K562 (cell line): ENCODE results near the gene GALP. TPM values are rescaled to one million over a fixed set of nuclear protein-coding genes. Genes with fewer than 3 reads are reported as not detected.

Source experiments
- BACH1 ChIP-seq: fragments of 200-800 bp; sonication (Bioruptor generic); IDR thresholded peaks from 2 replicates; pipeline ENCODE4 v1.6.1; 2016; ENCODE audit warnings: missing genetic modification characterization, missing compliant biosample characterization
- CHAMP1 ChIP-seq: fragments of 450-650 bp; IDR thresholded peaks from 2 replicates; pipeline ENCODE4 v1.6.1; 2016; ENCODE audit warnings: mild to moderate bottlenecking
- CXXC5 ChIP-seq: fragments of 250-450 bp; sonication (Bioruptor Pico); IDR thresholded peaks from 2 replicates; pipeline ENCODE4 v1.8.0; 2022; ENCODE audit warnings: inconsistent platforms, mild to moderate bottlenecking, moderate library complexity
- DDX20 ChIP-seq: fragments of 450-650 bp; IDR thresholded peaks from 2 replicates; pipeline ENCODE4 v1.6.1; 2016; ENCODE audit warnings: missing genetic modification characterization, low read depth, mild to moderate bottlenecking, missing compliant biosample characterization, moderate library complexity
- DLX4 ChIP-seq: fragments of 250-450 bp; sonication (Bioruptor Pico); IDR thresholded peaks from 2 replicates; pipeline ENCODE4 v1.6.1; 2021; ENCODE audit warnings: mild to moderate bottlenecking
- ERF ChIP-seq: fragments of 450-650 bp; formaldehyde crosslinking; IDR thresholded peaks from 2 replicates; pipeline ENCODE4 v1.4.0; 2020; ENCODE audit warnings: mild to moderate bottlenecking, mixed read lengths
- HNRNPH1 ChIP-seq: fragments of 200-400 bp; formaldehyde crosslinking; optimal IDR thresholded peaks from 2 replicates; pipeline ENCODE3; 2017; ENCODE audit warnings: low read depth, mild to moderate bottlenecking, low read length, moderate library complexity
- KAT2B ChIP-seq: IDR thresholded peaks from one replicate; pipeline ENCODE4 v1.6.1; 2012; ENCODE audit warnings: low read depth, mild to moderate bottlenecking, control low read depth, inconsistent platforms, low read length, moderate library complexity
- KLF6 ChIP-seq: fragments of 250-450 bp; sonication (Bioruptor Pico); IDR thresholded peaks from 2 replicates; pipeline ENCODE4 v1.4.0; 2020; ENCODE audit warnings: mild to moderate bottlenecking, moderate library complexity, borderline replicate concordance
- MAFK ChIP-seq: IDR thresholded peaks from 2 replicates; pipeline ENCODE4 v1.6.1; 2011; ENCODE audit warnings: low read length, improper control_type of control experiment
- MEF2D ChIP-seq: conservative IDR thresholded peaks from 2 replicates; pipeline ENCODE4 v1.6.1; 2016; ENCODE audit warnings: low read depth, missing genetic modification characterization, missing compliant biosample characterization
- PTRF ChIP-seq: fragments of 450-650 bp; IDR thresholded peaks from 2 replicates; pipeline ENCODE4 v1.6.1; 2016; ENCODE audit warnings: mild to moderate bottlenecking, missing genetic modification characterization, missing compliant biosample characterization
- PURB ChIP-seq: sonication (generic); formaldehyde crosslinking; IDR thresholded peaks from 2 replicates; pipeline ENCODE4 v1.9.0; 2021; ENCODE audit warnings: low read depth, mild to moderate bottlenecking, missing genetic modification reagents
- RFX1 ChIP-seq: fragments of 450-650 bp; IDR thresholded peaks from 2 replicates; pipeline ENCODE4 v1.6.1; 2016; ENCODE audit warnings: mild to moderate bottlenecking, moderate library complexity
- SMAD2 ChIP-seq: fragments of 150-350 bp; IDR thresholded peaks from 2 replicates; pipeline ENCODE4 v1.6.1; 2014; ENCODE audit warnings: low read depth, mild to moderate bottlenecking, low read length
- TAF7 ChIP-seq: fragments of 450-650 bp; IDR thresholded peaks from 2 replicates; pipeline ENCODE4 v1.6.1; 2016; ENCODE audit warnings: missing genetic modification characterization, missing compliant biosample characterization
- TCF7L2 ChIP-seq: fragments of 150-350 bp; IDR thresholded peaks from 2 replicates; pipeline ENCODE4 v1.6.1; 2016; ENCODE audit warnings: low read depth, mild to moderate bottlenecking, low read length, moderate library complexity
- TSC22D4 ChIP-seq: fragments of 450-650 bp; IDR thresholded peaks from 2 replicates; pipeline ENCODE4 v1.6.1; 2016; ENCODE audit warnings: missing genetic modification characterization, missing biosample characterization, control low read depth
- USF2 ChIP-seq: sonication (generic); formaldehyde crosslinking; IDR thresholded peaks from 2 replicates; pipeline ENCODE4 v1.5.0; 2020; ENCODE audit warnings: missing genetic modification reagents
- XRCC3 ChIP-seq: fragments of 450-650 bp; IDR thresholded peaks from 2 replicates; pipeline ENCODE4 v1.6.1; 2017; ENCODE audit warnings: mild to moderate bottlenecking, moderate library complexity
- ZEB2 ChIP-seq: fragments of 450-650 bp; IDR thresholded peaks from 2 replicates; pipeline ENCODE4 v1.6.1; 2016
- ZNF263 ChIP-seq: sonication (generic); formaldehyde crosslinking; IDR thresholded peaks from 2 replicates; pipeline ENCODE4 v1.8.0; 2022; ENCODE audit warnings: mild to moderate bottlenecking, missing genetic modification reagents, borderline replicate concordance
- ZNF512 ChIP-seq: IDR thresholded peaks from 2 replicates; pipeline ENCODE4 v1.6.1; 2016; ENCODE audit warnings: missing genetic modification characterization, missing compliant biosample characterization
- ZNF695 ChIP-seq: fragments of 450-650 bp; formaldehyde crosslinking; IDR thresholded peaks from 2 replicates; pipeline ENCODE4 v1.4.0; 2020; ENCODE audit warnings: mild to moderate bottlenecking, moderate library complexity
- ZNF764 ChIP-seq: fragments of 250-450 bp; sonication (Bioruptor Pico); IDR thresholded peaks from 2 replicates; pipeline ENCODE4 v1.4.0; 2020; ENCODE audit warnings: low read depth, mild to moderate bottlenecking, moderate library complexity
- polyA plus RNA-seq, 8 experiments: library from polyadenylated mRNA; depleted of rRNA in 4 of 8; stranded (reverse) in 5 of 8; unstranded in 3 of 8; fragments of >200 nt; fragmentation: Nextera tagmentation in 2 of 8; fragmentation: Illumina TruSeq in 1 of 8; extraction: Ambion mirVana in 2 of 8; extraction: Trizol in 1 of 8; gene quantifications; 2 replicates each; pipeline versions ENCODE4 v1.2.1 to v1.2.3, GENCODE V29; 2011 to 2014; ENCODE audit warnings: inconsistent platforms in 1 of 8, missing spikeins in 1 of 8
- total RNA-seq, 7 experiments: library from RNA; depleted of rRNA in 6 of 7; stranded (reverse); fragments of >200 nt in 6 of 7; fragmentation: Illumina TruSeq in 2 of 7; extraction: Trizol in 2 of 7; gene quantifications; 2 replicates each; pipeline versions ENCODE4 v1.2.1 to v1.2.3, GENCODE V29; 2011 to 2021; ENCODE audit warnings: low replicate concordance in 1 of 7

The GALP gene
- total and polyA plus RNA-seq, 9 of the 15 experiments (the other 6 are each of a cell fraction or from before 2014, with no cell fraction given): not detected

GRCh38 chr19:56140583-56141416, 35.0 kb upstream of the GALP start, which contains the start of gene ZNF444 (continued):
- TF ChIP-seq ZNF263 (CRISPR knock-in tag): peak; percentile 84
- TF ChIP-seq SMAD2: peak; percentile 53; the same call in 1 of the 2 replicates
- TF ChIP-seq XRCC3: no peak
- no peak for TF ChIP-seq DDX20 (tag)
- TF ChIP-seq TSC22D4: no peak
- peak; percentile 61 for TF ChIP-seq TAF7
- TF ChIP-seq USF2 (CRISPR knock-in tag): no peak
- TF ChIP-seq ZNF695: no peak
- peak; percentile 78 for TF ChIP-seq CXXC5 (CRISPR knock-in tag)
- TF ChIP-seq ERF (CRISPR knock-in tag): peak; percentile 66; the same call in 1 of the 2 replicates
- TF ChIP-seq PTRF: no peak
- no peak for TF ChIP-seq DLX4 (CRISPR knock-in tag)
- TF ChIP-seq ZNF512: no peak
- TF ChIP-seq KAT2B: no peak
- peak; percentile 86 for TF ChIP-seq RFX1
- TF ChIP-seq BACH1: peak; percentile 84; the same call in 1 of the 2 replicates
- TF ChIP-seq HNRNPH1: no peak
- TF ChIP-seq MAFK: no peak
- TF ChIP-seq KLF6: peak; percentile 45; the same call in 1 of the 2 replicates
- TF ChIP-seq TCF7L2: 0 out of 2 replicates have a peak, but pooled peaks have one; percentile 46
- TF ChIP-seq MEF2D: peak; percentile 80; the same call in 1 of the 2 replicates
- no peak for TF ChIP-seq PURB (CRISPR knock-in tag)
- no peak for TF ChIP-seq CHAMP1
- no peak for TF ChIP-seq ZNF764 (CRISPR knock-in tag)
- no peak for TF ChIP-seq ZEB2
